NCI-H2196 (cell line): ENCODE measurements around the gene PDZD8.
"Not testable (repeated sequence)": the region's sequence is repeated elsewhere in the genome, so short reads cannot be mapped to it uniquely, and the experiment has no call there.

Source experiments
- DNase-seq: peaks from one replicate; lab custom pipeline; 2025; ENCODE audit not compliant: unreplicated experiment; lab: John Stamatoyannopoulos, UW

The PDZD8 gene

DNA sequence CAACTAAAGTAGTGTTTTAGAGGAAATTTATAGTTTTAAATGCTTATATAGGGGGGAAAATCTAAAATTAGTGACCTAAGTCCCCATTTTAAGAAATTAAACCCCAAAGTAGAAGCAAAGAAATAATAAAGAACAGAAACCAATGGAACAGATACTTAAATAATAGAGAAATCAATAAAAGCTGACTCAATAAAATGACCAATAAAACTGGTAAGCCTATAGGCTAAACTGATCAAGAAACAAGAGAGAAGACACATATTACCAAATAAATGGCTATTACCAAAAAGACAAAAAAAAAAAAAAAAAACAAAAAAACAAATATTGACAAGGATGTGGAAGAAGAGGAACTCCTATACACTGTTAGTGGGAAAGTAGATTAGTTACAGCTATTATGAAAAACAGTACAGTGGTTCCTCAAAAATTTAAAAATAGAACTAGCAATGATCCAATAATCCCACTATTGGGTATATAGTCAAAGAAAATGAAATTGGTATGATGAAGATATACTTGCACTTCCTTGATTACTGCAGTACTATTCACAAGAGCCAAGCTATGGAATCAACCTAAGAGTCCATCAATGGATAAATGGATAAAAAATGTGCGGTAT lies 81.1 kb downstream of the PDZD8 start:
- DNase-seq = no peak

DNA sequence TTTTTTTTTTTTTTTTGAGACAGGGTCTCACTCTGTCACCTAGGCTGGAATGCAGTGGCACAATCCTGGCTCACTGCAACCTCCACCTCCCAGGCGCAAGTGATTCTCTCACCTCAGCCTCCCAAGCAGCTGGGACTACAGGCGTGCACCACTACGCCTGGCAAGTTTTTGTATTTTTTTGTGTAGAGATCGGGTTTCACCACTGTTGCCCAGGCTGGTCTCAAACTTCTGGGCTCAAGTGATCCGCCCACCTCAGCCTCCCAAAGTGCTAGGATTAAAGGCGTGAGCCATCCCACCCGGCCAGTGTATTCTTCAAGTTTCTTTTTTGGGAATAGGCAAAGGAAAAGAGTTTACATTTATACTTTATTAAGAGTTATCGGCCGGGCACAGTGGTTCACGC lies 84.4 kb downstream of the PDZD8 start:
- DNase-seq = not testable (repeated sequence)

DNA sequence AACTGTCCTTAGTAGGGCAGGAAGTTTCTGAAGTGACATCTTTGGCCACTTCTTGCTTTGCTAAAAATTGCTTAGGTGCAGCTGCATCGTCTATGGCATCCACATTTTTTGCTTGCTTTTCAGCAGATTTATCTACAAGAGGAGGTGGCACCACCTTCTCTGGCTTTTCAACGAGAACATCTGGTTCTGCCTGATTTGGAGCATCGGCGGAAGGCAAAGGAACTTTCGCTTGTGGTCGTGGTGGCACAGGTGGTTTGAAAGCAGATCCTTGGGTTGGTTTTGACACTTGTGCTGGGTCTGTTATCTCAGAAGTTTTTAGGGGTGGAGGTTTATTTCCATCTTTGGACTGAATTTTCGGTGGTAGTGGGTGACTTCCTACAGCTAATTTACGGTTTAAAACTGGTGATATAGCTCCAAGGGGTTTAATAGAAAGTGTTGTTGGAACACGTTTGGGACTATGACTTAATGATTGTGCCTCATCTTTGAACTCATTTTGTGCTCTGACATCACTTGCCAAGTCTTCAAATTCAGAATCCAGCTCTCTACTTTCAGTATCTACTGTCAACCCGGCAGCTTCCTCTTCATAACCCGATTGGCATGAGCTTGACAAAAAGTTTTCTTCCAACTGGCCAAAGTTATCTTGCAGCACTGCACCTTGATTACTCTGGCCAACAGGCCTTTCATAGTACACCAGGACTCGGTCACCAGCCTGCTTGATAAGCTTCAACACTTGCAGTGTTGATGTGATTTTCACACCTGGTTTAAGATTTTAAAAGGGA lies 90.3 kb downstream of the PDZD8 start:
- DNase-seq = no peak

DNA sequence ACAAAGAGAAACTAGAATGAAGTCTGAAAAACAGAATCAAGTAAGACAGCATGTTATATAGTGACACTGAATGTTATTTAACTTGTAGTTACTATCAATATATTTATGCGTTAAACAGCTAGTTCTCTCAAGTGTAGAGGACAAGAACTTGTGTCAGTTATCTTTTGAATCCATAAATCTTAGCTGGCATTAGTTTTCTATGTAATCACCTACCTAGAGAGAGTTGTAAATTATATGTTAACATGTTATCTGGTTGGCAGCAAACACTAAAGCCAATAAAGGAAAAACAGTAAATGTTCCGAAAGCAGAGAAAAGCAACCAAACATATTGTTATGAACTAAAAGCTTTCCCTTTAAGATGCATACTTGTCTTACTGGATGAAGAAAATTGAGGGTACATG lies 97.6 kb downstream of the PDZD8 start:
- DNase-seq = no peak

DNA sequence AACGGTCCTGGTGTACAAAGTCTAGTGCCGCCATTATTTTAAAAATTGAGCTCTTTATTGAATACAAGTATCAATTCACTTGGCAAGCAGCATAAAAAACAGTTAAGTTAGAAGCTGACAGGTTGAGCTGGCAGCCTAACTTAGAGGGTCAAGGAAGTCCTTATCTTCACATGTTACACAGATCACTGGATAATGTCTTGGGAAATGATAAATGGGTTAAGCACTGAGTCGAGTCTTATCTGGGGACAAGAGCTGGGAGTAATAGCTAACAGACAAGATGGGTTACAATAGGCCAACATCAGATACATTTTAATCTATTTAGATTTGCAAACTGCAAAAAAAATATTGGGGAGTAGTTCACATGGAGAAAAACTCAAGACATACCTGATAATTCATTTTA lies 100.1 kb downstream of the PDZD8 start:
- DNase-seq = no peak

DNA sequence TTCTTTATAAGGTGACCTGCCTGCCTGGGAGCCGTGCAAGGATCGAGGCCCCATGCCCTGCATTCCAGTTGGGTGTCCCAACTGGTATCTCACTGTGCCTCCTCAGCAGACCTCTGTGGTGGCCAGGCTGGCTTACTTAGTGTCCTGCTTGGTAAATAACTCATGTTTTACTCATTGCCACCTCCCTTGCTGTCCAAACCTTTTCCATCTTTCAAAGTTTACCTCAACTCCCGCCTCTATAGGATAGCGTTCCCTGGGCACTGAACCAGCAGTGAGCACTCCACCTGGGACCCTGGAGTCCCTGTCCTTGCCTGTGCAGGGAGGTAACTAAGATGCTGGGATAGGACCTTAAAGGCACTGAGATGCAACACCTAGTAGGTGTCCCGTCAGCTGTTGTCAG lies 100.7 kb downstream of the PDZD8 start:
- DNase-seq = no peak

DNA sequence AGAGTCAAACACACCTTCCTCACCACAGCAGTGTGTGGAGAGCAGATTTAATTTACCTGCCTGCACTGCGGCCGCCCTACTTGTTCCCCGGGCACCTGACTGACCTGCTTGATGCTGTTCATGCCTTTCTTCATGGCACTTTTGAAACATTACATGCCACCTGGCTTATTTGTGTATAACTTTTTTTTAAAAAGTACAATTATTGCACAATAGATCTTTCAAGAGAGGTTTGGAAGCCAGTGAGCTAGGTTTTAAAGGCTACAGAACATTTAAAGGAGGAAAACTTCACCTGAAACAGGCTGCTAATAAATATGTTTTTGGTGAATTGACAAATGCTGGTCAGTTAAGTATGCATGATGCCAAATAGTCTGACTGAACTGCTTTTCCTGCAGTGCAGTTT lies 101.3 kb downstream of the PDZD8 start:
- DNase-seq = no peak

DNA sequence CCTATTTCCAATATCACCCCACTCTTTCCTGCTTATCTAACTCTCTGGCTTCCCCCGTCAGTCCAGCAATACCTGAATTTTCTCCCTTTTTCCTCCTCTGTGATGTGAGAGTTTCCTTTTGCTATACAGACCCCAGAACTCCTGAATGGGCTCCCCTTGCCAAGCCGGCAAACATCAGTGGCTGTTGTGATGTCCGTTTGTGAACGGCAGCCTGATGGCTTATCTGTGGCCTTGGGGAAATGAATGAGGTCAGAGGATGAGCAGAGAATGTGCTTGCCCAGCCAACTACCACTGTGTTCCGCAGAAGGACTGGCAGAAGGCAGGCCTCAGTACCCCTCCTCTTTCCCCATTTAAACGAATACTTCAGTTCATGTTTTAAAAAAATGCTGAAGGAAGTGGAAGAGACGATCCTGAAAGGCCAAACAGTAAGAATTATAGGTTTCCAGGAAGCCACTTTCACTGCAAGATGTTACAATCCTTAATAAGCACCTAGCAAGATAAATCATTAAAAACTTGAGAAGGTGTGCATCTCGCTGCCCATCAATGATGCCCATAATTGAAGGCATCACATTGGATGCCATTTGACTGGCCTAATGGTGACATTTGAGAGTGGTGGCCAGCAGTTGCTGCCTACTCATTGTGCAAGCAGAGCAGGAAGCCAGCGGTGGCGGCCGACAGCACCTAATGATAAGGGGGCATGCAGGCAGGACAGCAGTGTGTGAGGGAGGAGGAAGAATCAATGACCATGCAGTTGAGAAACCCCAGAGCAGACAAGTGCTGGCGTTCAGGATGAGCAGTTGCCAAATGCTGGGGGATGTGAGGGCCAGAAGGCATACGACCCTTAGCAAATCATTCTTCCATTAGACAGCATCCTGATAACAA lies 102.8 kb downstream of the PDZD8 start:
- DNase-seq = no peak

DNA sequence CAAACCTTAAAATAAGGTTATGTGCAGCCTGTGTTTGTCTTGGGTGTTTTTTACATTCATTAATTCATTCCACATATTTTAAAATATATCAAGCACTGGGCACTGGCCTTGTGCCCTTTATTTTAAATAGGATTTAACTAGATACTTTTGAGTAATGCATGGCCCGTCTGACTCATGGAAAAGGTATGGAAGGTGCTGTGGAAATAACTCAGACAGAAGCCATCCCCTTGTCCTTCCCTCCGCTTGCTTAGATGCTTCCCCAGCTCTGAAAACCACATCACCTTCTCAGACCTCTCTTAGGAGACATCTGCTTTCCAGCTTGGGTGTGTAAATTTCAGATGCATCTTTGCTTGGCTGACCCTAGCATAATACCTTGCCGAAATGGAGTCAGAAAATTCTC lies 103.8 kb downstream of the PDZD8 start:
- DNase-seq = no peak

DNA sequence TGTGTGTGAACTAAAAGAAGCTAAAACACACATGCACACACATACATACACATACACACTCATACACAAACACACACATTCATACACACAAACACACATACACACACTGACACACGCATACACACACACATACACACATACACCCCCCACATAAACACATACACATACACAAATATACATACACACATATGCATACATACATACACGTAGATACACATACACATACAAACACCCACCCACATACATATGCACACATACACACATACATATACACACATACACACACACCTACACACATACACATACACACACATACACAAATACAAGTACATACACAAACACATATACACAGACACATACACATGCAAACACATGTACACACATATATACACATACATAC lies 106.3 kb downstream of the PDZD8 start:
- DNase-seq = no peak

DNA sequence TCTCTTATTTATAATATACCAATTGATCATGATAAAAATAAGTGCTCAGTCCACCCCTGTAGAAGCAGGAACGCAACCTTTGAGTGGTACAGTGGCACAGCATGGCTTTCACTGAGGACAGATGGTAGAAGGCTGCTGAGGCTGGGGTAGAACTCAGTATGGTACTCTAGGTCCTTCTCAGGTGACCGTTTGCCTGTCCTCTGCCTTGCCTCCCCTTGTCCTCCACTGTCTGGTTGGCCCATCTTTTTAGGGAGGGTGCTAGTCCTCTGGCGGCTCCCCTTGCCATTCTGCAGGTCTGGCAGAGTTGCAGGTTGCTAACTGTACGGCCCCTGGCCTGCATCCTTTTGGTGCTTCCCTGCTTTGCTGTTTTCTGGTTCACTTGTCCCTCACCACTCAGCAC lies 107.0 kb downstream of the PDZD8 start:
- DNase-seq = no peak

DNA sequence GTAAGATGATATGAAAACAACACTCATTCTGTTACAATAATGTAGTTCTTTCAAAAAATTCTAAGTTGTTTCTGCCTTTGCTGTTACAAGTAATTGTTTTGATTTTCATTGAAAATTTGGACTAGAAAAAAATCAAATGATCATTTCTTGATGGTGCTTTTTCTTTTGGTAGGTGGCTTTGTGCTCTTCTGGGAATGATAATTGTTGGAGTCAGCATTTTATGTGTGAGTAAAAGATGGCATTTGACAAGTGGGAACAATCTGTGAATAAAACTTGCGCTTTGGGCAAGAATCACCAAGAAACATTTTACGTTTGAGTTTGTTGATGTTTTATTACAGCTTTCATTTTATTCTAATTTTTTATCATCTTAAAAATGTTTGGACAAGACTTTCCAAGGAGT lies 108.4 kb downstream of the PDZD8 start:
- DNase-seq = no peak

DNA sequence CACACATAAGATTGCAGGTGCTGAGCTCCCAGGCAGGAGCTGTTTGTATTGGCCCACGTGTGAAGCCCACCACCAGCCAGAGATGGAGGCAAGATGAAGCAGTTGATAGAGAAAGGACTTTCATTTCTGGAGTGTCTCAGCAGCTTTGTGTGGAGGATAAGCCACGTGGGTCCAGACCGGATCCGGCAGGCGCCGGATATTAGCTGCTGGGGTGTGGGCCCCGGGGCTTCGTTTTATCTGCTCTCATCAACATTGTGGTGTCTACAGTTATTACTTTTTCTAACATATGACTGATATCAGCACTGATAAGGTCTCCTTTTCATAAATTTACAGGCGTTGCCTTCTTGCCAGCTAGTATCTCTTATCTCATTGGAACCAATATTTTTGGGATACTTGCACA lies 108.8 kb downstream of the PDZD8 start:
- DNase-seq = no peak

DNA sequence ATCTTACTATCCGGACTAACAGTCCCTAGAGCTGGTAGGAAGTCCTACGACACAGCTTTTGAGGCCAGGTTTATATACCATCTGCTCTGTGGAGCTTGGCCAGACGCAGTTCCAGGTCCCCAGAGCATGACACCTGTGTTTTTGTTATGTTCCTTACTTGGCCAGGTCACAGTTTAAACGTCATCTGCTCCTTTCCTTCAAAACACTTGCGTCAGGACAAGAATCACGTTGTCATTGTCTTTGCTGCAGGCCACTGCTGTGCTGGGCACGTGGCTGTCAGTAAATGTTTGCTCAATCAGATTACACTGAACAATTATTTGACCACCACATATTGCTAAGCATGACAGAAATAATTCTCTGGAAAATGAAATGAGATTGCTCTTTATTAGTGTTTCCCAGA lies 110.5 kb downstream of the PDZD8 start:
- peak; percentile 0 for DNase-seq

DNA sequence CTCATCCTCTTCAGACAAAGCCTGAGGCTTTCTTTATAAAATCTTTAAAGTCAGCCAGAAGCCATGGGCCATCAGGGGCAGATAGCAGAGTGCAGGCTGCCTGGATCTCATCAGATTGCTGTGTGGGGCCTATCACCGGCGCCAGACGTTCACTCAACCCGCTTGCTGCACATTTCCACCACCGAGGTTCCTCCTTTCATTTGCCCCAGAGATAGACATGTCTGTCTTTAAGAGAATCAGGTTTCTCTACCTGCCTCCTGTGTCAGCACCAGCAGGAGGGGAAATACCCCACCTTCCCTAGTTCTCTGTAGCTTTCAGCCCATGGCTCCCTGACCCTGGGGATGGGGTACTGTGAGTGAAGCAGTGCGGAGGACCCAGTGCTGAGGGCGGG lies 112.3 kb downstream of the PDZD8 start:
- DNase-seq = no peak

DNA sequence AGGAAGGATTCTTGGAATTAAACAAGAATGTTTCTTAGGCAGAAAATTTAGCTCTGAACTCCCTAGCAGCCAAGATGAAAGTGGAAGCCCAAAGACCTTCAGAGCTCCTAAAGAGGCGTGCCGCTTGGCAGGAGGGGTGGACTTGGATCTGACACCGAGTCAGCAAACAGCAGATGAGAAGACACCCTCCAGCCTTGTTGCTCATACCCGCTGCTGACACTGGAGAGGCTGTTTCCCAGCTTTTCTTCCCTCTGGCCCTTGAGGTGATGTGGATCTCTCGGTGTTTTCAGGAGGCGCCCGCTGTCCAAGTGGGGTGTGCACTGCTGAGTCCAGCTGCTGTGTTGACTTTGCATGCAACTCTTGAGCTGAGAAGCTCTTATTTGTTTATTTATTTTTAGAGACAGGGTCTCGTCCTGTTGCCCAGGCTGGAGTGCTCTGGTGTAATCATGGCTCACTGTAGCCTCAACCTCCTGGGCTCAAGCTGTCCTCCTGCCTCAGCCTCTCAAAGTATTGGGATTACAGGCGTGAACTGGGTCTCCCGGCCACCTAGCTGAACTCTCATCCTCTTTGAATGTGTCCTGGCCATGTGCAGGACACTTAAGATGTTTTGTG lies 112.8 kb downstream of the PDZD8 start:
- DNase-seq = no peak

DNA sequence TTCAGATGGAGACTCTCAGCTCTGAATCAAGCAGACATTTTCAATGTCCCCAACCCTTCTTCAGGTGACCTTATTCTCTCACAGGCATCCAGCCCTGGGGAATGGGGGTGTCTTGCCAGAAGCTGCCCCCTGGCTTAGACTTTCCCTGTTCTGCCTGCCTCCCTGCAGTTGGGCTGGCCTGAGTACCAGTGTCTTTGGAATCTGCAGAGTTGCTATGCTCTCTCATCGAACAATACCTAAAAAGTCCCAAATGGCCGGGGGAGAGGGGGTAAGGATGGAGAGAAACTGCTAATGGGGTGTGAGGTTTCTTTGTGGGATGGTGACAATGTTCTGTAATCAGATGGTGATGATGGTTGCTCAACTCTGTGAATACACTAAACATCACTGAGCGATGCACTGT lies 113.7 kb downstream of the PDZD8 start:
- DNase-seq = no peak

DNA sequence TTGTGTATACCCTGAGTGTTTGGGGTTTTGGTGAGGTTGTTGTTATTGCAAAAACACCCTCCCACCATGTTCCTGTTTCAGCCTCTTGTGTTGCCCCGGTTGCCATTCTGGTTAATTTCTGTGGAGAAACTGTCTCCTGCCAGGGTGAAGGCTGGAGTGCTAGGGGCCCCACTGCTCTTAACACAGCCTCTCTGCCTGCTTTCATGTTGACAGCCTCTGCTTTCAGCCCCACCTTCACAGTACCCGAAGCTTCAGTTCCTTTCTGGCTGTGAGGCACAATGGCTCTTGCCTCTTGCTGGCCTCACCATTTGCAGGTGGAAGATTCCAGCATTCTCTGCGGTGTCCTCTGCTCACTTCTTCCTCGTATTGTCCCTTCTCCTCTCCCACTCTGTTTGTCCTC lies 115.2 kb downstream of the PDZD8 start:
- no peak for DNase-seq

DNA sequence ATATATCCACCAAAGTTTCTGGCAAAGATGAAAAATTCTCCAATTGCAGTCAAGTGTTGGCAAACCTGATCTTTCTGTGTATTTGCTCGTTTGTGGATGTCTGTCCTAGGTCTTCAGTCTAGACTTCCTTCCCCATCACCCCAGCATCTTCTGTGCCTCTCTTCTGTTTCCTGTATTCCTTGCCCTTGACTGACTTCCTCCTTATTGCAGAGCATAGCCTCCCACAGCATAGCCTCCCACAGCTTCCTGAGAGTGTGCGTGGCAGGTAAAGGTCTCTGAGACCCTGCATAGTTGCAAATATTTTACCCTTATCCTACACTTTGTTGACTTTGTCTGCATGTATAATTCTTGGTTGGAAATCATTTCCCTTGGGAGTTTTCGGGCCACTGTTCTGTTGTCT lies 116.0 kb downstream of the PDZD8 start:
- DNase-seq = no peak

DNA sequence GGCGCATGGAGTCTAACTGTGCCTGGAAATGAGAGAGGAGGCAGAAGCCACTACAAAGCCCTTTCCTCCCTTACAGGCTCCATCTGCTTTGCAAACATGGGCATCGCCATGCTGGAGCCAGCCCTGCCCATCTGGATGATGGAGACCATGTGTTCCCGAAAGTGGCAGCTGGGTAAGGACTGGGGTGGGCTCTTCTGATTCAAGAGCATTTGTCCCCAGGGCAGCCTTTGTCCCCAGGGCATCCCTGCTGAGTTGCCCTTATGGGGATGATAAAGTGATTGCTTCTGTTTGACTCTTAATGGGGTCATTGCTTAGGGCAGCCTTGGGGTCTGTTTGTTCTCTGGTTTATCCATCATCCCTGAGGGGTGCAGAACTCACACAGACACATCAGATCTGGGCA lies 117.5 kb downstream of the PDZD8 start:
- no peak for DNase-seq

DNA sequence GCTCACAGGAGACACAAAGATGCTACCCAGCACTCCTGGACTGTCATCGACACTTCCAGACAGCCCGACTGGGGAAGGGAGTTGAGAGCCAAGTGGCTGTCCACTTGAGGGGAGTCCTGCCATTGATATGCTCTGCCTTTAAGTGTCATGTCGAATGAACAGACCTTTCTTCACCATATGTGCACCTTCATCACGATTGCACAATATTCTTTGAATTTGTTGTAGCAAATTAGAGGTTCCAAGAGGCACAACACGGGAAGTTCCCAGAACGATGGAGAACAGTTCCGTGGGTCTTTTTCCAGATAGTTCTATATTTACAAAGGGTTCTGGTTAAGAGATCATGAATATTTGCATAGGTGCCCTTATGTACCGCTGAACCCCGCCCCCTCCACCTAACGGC lies 118.3 kb downstream of the PDZD8 start:
- DNase-seq = no peak
